GM23338 (cell line): ENCODE results near the gene GAB1. TPM values are rescaled to one million over a fixed set of nuclear protein-coding genes. Genes with fewer than 3 reads are reported as not detected.

Source experiments
- ATAC-seq: fragments of 200-7000 bp; cut with Tn5 transposase; 3 replicates; pipeline ENCODE4 v1.9.1; 2020
- DNase-seq: peaks from one replicate; pipeline ENCODE4 v3.0.0-alpha.2; 2015; ENCODE audit warnings: low spot score
- H2AFZ ChIP-seq: fragments of 200-600 bp; sonication (generic); 2 replicates; pipeline ENCODE4 v1.8.0; 2016; ENCODE audit warnings: antibody characterized with exemption, mild to moderate bottlenecking, moderate library complexity
- H3F3A ChIP-seq: fragments of 200-600 bp; sonication (generic); replicated peaks from 2 replicates; pipeline ENCODE4 v1.8.0; 2017; ENCODE audit warnings: antibody characterized with exemption, mixed run types, low read depth
- H3K27ac ChIP-seq: fragments of 200-600 bp; sonication (generic); 2 replicates; pipeline ENCODE4 v1.6.1; 2016; ENCODE audit warnings: low read depth
- H3K27me3 ChIP-seq: fragments of 200-600 bp; sonication (generic); 2 replicates; pipeline ENCODE4 v1.8.0; 2016; ENCODE audit warnings: mild to moderate bottlenecking, mixed run types, moderate library complexity; ENCODE audit not compliant: insufficient read depth
- H3K36me3 ChIP-seq: fragments of 200-600 bp; sonication (generic); 2 replicates; pipeline ENCODE4 v1.8.0; 2016; ENCODE audit warnings: mild to moderate bottlenecking; ENCODE audit not compliant: insufficient read depth
- H3K4me1 ChIP-seq: fragments of 200-600 bp; sonication (generic); 2 replicates; pipeline ENCODE4 v1.8.0; 2016; ENCODE audit warnings: mild to moderate bottlenecking, moderate library complexity; ENCODE audit not compliant: insufficient read depth
- H3K4me2 ChIP-seq: fragments of 200-600 bp; sonication (generic); 2 replicates; pipeline ENCODE4 v1.7.1; 2017; ENCODE audit warnings: mixed run types
- H3K4me3 ChIP-seq: fragments of 200-600 bp; sonication (generic); 2 replicates; pipeline ENCODE4 v1.6.1; 2016; ENCODE audit warnings: mixed run types
- H3K79me2 ChIP-seq: fragments of 200-600 bp; sonication (generic); replicated peaks from 2 replicates; pipeline ENCODE4 v1.8.0; 2017; ENCODE audit warnings: mild to moderate bottlenecking; ENCODE audit not compliant: insufficient read depth
- H3K9me2 ChIP-seq: fragments of 200-600 bp; sonication (generic); 2 replicates; pipeline ENCODE4 v1.8.0; 2017; ENCODE audit not compliant: insufficient read depth
- H4K20me1 ChIP-seq: fragments of 200-600 bp; sonication (generic); replicated peaks from 2 replicates; pipeline ENCODE4 v1.8.0; 2017; ENCODE audit warnings: mild to moderate bottlenecking; ENCODE audit not compliant: insufficient read depth
- H3K27ac Mint-ChIP-seq: 2 replicates; pipeline ENCODE4 v1.8.0; 2020; ENCODE audit warnings: inconsistent platforms, mild to moderate bottlenecking, moderate library complexity, mixed read lengths
- H3K27me3 Mint-ChIP-seq: 3 replicates; pipeline ENCODE4 v1.8.0; 2022; ENCODE audit warnings: low read depth, mild to moderate bottlenecking, moderate library complexity, mixed read lengths, inconsistent platforms; ENCODE audit not compliant: insufficient read depth, poor library complexity
- H3K36me3 Mint-ChIP-seq: 3 replicates; pipeline ENCODE4 v1.8.0; 2021; ENCODE audit warnings: low read depth, mild to moderate bottlenecking, inconsistent platforms, moderate library complexity, mixed read lengths
- H3K4me1 Mint-ChIP-seq: 3 replicates; pipeline ENCODE4 v1.8.0; 2020; ENCODE audit warnings: mild to moderate bottlenecking, inconsistent platforms, mixed read lengths
- H3K4me3 Mint-ChIP-seq: 3 replicates; pipeline ENCODE4 v1.8.0; 2021; ENCODE audit warnings: moderate library complexity, mild to moderate bottlenecking, inconsistent platforms, mixed read lengths
- H3K9me3 Mint-ChIP-seq: 3 replicates; pipeline ENCODE4 v1.8.0; 2020; ENCODE audit warnings: moderate library complexity, mild to moderate bottlenecking, inconsistent platforms, mixed read lengths
- CREB1 ChIP-seq: fragments of 250-450 bp; sonication (Bioruptor Pico); IDR thresholded peaks from 2 replicates; pipeline ENCODE4 v1.5.0; 2020; ENCODE audit warnings: low read depth, mild to moderate bottlenecking, moderate library complexity
- EZH2 ChIP-seq: fragments of 200-600 bp; sonication (generic); IDR thresholded peaks from one replicate; pipeline ENCODE4 v1.8.0; 2017; ENCODE audit warnings: antibody characterized with exemption, mild to moderate bottlenecking, low read depth; ENCODE audit not compliant: unreplicated experiment
- EZH2phosphoT487 ChIP-seq: fragments of 200-600 bp; sonication (generic); IDR thresholded peaks from one replicate; pipeline ENCODE4 v1.8.1; 2018; ENCODE audit warnings: antibody characterized with exemption; ENCODE audit not compliant: unreplicated experiment
- JUNB ChIP-seq: IDR thresholded peaks from one replicate; pipeline ENCODE4 v1.6.1; 2016; ENCODE audit warnings: antibody characterized with exemption; ENCODE audit not compliant: unreplicated experiment
- NANOG ChIP-seq: IDR thresholded peaks from 2 replicates; pipeline ENCODE4 v1.6.1; 2016; ENCODE audit warnings: antibody characterized with exemption, borderline replicate concordance
- POLR2AphosphoS5 ChIP-seq: IDR thresholded peaks from 2 replicates; pipeline ENCODE4 v1.6.1; 2016; ENCODE audit warnings: antibody characterized with exemption, low read depth
- polyA plus RNA-seq: library from polyadenylated mRNA; unstranded; fragments of >200 nt; fragmentation: Nextera tagmentation; extraction: Ambion mirVana; gene quantifications from 2 replicates; pipeline ENCODE4 v1.2.1, GENCODE V29; 2016
- total RNA-seq: library from RNA; depleted of rRNA; stranded (reverse); fragments of >200 nt; shearing (Covaris generic); gene quantifications from 2 replicates; pipeline ENCODE4 v1.2.3, GENCODE V29; 2014
- TF ChIP-seq, protein P1 (sequence below), 2 experiments: fragments of 200-600 bp in 1 of 2; sonication (generic) in 1 of 2; conservative IDR thresholded peaks; 2 replicates each; pipeline versions ENCODE4 v1.5.1 to v1.6.1; 2016 to 2017; ENCODE audit warnings: antibody characterized with exemption in 2 of 2, low read depth in 2 of 2, mild to moderate bottlenecking in 2 of 2, moderate library complexity in 1 of 2
- TF ChIP-seq, protein P2 (sequence below): IDR thresholded peaks from one replicate; pipeline ENCODE4 v1.6.1; 2018; ENCODE audit warnings: antibody characterized with exemption; ENCODE audit not compliant: unreplicated experiment
- TF ChIP-seq, protein P3 (sequence below): IDR thresholded peaks from 2 replicates; pipeline ENCODE4 v1.6.1; 2016; ENCODE audit warnings: antibody characterized with exemption

Gene GAB1
- total and polyA plus RNA-seq, 2 experiments from 2014 or later, result 4.0 to 18.4 TPM

DNA sequence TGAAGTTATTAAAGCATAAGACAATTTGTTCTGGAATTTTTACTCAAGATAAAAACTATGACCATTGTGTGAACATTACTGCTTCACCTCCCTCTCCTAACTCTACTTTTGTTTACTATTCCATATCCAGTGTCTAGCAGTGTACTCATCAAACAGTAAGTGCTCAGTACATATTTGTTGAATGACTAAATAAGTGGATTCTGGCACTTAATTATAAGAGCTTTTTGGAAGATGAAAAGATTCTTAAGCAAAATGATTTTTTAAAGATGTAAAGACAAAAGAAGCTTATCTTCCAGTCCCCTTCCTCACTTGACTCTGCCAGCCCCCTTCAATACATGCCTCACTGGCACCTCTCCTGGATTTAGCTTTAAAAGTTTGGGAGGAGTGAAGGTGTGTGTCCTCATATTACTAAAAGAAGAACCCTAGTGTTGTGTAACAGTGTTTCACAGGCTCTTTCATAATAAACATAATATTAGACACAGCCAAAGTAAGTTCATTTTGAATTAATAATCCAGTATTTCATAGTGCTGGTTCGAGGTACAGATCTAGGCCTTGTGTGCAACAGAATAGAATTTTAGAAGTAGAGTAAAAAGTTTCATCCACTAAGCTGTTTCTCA, 53.0 kb downstream of the GAB1 start:
- Mint-ChIP-seq H3K4me1 (peaks cover 46% of the 10 kb centered on the region), H3K9me3 (no peaks in the 10 kb centered on the region), H3K27ac (no peak overlapping the region), H3K4me3 (no peak overlapping the region), H3K27me3 (no peaks in the 10 kb centered on the region), H3K36me3 (no peaks in the 10 kb centered on the region)
- H2AFZ ChIP-seq, result no peak overlapping the region
- ATAC-seq (no peak), DNase-seq (no peak)
- H3K9me2 ChIP-seq, result no peaks in the 10 kb centered on the region
- TF ChIP-seq EZH2phosphoT487, result no peak
- TF ChIP-seq, protein P1, sequence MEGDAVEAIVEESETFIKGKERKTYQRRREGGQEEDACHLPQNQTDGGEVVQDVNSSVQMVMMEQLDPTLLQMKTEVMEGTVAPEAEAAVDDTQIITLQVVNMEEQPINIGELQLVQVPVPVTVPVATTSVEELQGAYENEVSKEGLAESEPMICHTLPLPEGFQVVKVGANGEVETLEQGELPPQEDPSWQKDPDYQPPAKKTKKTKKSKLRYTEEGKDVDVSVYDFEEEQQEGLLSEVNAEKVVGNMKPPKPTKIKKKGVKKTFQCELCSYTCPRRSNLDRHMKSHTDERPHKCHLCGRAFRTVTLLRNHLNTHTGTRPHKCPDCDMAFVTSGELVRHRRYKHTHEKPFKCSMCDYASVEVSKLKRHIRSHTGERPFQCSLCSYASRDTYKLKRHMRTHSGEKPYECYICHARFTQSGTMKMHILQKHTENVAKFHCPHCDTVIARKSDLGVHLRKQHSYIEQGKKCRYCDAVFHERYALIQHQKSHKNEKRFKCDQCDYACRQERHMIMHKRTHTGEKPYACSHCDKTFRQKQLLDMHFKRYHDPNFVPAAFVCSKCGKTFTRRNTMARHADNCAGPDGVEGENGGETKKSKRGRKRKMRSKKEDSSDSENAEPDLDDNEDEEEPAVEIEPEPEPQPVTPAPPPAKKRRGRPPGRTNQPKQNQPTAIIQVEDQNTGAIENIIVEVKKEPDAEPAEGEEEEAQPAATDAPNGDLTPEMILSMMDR (conservative IDR thresholded peaks at IDR 0.05; ENCODE audit: low read depth in 2 of 2), result no peak
- no peak for TF ChIP-seq EZH2
- TF ChIP-seq, protein P2, sequence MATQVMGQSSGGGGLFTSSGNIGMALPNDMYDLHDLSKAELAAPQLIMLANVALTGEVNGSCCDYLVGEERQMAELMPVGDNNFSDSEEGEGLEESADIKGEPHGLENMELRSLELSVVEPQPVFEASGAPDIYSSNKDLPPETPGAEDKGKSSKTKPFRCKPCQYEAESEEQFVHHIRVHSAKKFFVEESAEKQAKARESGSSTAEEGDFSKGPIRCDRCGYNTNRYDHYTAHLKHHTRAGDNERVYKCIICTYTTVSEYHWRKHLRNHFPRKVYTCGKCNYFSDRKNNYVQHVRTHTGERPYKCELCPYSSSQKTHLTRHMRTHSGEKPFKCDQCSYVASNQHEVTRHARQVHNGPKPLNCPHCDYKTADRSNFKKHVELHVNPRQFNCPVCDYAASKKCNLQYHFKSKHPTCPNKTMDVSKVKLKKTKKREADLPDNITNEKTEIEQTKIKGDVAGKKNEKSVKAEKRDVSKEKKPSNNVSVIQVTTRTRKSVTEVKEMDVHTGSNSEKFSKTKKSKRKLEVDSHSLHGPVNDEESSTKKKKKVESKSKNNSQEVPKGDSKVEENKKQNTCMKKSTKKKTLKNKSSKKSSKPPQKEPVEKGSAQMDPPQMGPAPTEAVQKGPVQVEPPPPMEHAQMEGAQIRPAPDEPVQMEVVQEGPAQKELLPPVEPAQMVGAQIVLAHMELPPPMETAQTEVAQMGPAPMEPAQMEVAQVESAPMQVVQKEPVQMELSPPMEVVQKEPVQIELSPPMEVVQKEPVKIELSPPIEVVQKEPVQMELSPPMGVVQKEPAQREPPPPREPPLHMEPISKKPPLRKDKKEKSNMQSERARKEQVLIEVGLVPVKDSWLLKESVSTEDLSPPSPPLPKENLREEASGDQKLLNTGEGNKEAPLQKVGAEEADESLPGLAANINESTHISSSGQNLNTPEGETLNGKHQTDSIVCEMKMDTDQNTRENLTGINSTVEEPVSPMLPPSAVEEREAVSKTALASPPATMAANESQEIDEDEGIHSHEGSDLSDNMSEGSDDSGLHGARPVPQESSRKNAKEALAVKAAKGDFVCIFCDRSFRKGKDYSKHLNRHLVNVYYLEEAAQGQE, result no peak
- TF ChIP-seq CREB1, result no peak
- TF ChIP-seq NANOG, result no peak
- H4K20me1 ChIP-seq, result no peaks in the 10 kb centered on the region
- H3K4me3 ChIP-seq, result no peak overlapping the region
- H3K79me2 ChIP-seq, result peaks cover 29% of the 10 kb centered on the region
- H3F3A ChIP-seq, result no peaks in the 10 kb centered on the region
- no peak overlapping the region for H3K27ac ChIP-seq
- peaks cover 18% of the 10 kb centered on the region for H3K4me1 ChIP-seq
- H3K36me3 ChIP-seq, result no peaks in the 10 kb centered on the region
- H3K4me2 ChIP-seq, result no peak overlapping the region
- no peaks in the 10 kb centered on the region for H3K27me3 ChIP-seq

DNA sequence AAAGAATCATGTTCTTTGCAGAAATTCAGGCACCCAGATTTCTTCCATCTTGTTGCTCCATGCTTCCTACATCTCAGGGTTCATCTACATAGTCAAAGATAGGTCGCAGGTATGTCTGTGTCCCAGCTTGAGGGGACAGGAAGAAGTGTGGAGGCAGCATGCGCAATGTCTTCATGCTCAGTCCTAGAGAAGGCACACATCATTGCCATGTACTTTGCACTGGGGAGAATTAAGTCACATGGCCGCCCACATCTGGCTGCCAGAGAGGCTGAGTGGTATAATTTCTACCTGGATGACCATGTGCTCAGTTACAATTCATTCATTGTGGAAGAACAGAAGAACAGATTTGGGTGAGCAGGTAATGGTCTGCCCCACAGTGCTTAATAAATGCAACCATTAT, 54.1 kb downstream of the GAB1 start:
- H3K4me2 ChIP-seq, result peak overlapping the region; percentile 49
- no peaks in the 10 kb centered on the region for H3K9me2 ChIP-seq
- Mint-ChIP-seq H3K36me3 (no peaks in the 10 kb centered on the region), H3K4me3 (no peak overlapping the region), H3K27me3 (no peaks in the 10 kb centered on the region), H3K9me3 (no peaks in the 10 kb centered on the region), H3K27ac (peak overlapping the region; percentile 82), H3K4me1 (peaks cover 48% of the 10 kb centered on the region)
- peaks cover 18% of the 10 kb centered on the region for H3K4me1 ChIP-seq
- H2AFZ ChIP-seq, result no peak overlapping the region
- no peaks in the 10 kb centered on the region for H3K36me3 ChIP-seq
- H3K4me3 ChIP-seq, result 0 out of 2 replicates have a peak overlapping the region, but pooled peaks have one; percentile 7
- H3K27me3 ChIP-seq, result no peaks in the 10 kb centered on the region
- H3K27ac ChIP-seq, result no peak overlapping the region
- DNase-seq, result no peak
- no peaks in the 10 kb centered on the region for H4K20me1 ChIP-seq
- H3F3A ChIP-seq, result no peaks in the 10 kb centered on the region
- peak; percentile 53 for ATAC-seq
- H3K79me2 ChIP-seq, result peaks cover 18% of the 10 kb centered on the region
- TF ChIP-seq, protein P3, sequence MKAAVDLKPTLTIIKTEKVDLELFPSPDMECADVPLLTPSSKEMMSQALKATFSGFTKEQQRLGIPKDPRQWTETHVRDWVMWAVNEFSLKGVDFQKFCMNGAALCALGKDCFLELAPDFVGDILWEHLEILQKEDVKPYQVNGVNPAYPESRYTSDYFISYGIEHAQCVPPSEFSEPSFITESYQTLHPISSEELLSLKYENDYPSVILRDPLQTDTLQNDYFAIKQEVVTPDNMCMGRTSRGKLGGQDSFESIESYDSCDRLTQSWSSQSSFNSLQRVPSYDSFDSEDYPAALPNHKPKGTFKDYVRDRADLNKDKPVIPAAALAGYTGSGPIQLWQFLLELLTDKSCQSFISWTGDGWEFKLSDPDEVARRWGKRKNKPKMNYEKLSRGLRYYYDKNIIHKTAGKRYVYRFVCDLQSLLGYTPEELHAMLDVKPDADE, result no peak
- TF ChIP-seq, protein P2, result no peak
- TF ChIP-seq EZH2phosphoT487 (no peak), CREB1 (no peak), JUNB (no peak), NANOG (no peak), POLR2AphosphoS5 (no peak), EZH2 (no peak)
- TF ChIP-seq, protein P1 (conservative IDR thresholded peaks at IDR 0.05; ENCODE audit: low read depth in 2 of 2), result no peak
